GM10266 (cell line): ENCODE data around the gene UPF1.

Experiments used
- DNase-seq: peaks from one replicate; pipeline ENCODE4 v3.0.0; 2012; ENCODE audit errors: extremely low spot score
- CTCF ChIP-seq: IDR thresholded peaks from 2 replicates; pipeline ENCODE4 v1.5.1; 2012; ENCODE audit warnings: mild to moderate bottlenecking, low read depth; ENCODE audit not compliant: control insufficient read depth, insufficient read depth; ENCODE audit errors: missing control alignments

The UPF1 gene

GRCh38 chr19:18789422-18789869 lies 42.3 kb upstream of the UPF1 start:
- no peak for TF ChIP-seq CTCF
- DNase-seq: no peak

DNA sequence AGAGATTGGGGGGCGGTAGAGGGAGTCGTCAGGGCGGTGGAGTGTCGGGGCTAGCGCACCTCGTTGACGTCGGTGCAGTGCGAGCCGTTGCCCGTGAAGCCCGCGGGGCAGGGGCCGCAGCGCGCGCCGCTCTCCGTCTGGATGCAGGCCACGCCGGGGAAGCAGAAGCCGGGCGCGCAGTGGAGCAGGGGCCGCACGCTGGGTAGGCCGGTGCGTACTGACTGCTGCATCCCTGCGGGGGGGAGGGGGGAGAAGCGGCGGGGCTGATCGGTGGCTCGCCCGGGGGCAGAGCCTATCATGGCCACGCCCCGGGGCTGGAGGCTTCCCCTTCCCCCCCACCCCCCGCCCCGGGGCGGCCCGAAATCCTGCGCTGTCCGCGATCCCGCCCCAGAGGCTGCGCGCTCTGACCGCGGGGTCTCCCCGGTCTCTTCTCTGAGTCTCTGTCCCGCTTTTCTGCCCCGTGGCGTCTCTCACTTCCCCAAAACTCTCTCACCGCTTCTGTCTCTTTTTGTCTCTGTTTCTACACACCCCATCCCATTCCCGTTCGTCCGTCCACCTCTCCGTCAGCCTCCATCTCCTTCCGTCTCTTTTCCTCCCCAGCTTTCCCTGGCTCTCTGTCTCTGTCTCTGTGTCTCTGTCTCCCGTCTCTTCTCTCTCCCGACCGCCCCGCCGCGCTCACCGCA lies 41.7 kb upstream of the UPF1 start:
- no peak for DNase-seq
- TF ChIP-seq CTCF: no peak

DNA sequence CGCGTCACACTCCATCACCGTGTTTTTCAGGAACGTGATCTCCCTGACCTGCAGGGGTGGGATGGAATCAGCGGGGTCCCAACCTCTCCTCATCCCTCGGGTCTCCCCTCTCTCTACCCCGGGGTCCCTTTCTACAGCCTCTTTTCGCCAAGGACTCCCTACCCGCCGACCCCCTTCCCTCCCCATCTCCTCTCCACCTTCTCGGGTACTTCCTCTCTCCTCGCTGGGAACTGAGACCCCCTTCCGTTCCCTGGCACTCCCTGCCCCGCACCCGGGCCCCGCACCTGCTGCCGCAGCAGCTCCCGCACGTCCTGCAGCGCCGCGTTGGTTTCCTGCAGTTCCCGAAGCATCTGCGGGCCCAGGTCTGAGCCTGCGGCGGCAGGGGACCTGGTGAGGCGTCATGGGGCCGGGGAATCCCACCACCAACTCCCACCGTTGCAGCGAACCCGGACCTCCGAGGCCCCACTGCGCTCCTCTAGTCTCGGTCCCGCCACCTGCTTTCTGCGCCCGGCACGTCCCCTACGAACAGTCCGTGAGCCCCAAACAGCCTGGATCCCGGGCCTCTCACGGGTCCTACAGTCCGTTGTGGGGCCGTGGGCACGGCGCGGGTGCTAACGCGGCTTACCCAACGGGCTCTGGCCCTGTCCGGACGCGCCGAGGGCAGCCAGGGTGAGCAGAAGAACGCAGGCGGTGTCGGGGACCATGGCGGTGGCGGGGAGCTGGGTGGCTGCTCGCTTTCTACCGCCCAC lies 41.0 kb upstream of the UPF1 start, which contains the start of gene COMP:
COMP (minus strand) TSS at position 740 of the 749 bp plus-strand sequence; CDS start at position 704, 36 bp downstream.
- no peak for DNase-seq
- TF ChIP-seq CTCF: no peak

DNA sequence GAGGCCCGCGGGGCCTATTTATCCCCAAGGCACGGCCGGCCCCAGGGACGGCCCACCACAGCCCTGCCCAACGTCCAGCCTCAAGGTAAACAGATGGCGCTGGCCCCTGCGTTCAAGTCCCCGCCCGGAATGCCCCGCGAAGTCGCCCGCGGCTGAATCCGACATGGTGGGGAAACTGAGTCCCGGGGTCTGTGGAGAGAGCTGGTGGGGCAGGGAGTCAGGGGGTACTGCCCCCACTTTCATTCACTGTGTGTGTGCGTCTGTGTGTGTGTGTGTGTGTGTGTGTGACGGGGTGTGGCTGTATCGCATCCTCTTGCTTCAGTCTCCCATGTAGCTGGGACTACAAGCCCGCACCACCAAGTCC lies 40.5 kb upstream of the UPF1 start:
- no peak for DNase-seq
- no peak for TF ChIP-seq CTCF

- TF ChIP-seq CTCF: no peak
- DNase-seq: no peak
Observed at GRCh38 chr19:18792661-18793060, 39.1 kb upstream of the UPF1 start.

GRCh38 chr19:18793144-18794028 lies 38.4 kb upstream of the UPF1 start:
- TF ChIP-seq CTCF: no peak
- no peak for DNase-seq
